Measurements from ENCODE around the gene RRAS. TPM values are rescaled to one million over a fixed set of nuclear protein-coding genes. Genes with fewer than 3 reads are reported as not detected.

RRAS gene
- total RNA-seq, 2 donors from 2014 or later = 60.9 to 83.5 TPM

- H3K4me3 ChIP-seq = no peak overlapping the region
- no peak for DNase-seq (ENCODE audit: low spot score)
- no peak for TF ChIP-seq CTCF (IDR thresholded peaks at IDR 0.05)
- H3K27me3 ChIP-seq = no peaks in the 10 kb centered on the region
- no peaks in the 10 kb centered on the region for H3K9me3 ChIP-seq
- no peak overlapping the region for H3K27ac ChIP-seq
- H3K4me1 ChIP-seq = peaks cover 0 to 28% of the 10 kb centered on the region in 2 donors
- peaks cover 6% of the 10 kb centered on the region for H3K36me3 ChIP-seq
These were observed 29.6 kb upstream of the RRAS start for GRCh38 chr19:49669516-49669915.

DNA sequence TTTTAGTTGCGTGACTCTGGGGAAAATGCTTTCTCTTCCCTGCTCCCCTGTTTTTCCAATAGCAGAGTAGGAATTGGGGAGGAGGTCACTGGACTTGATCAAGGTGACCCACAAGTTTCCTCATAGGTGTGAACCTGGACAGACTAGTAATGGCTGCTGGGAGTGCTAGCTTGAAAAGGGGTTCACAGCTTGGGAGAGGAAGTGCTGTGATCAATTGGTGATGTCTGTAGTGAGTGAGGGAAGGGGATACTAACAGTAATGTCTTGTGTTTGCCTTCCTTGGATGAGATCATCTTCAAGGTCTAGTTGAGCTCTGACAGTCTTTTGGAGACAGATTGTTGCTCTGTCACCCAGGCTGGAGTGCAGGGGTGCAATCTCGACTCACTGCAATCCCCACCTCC lies 27.5 kb upstream of the RRAS start:
- DNase-seq (ENCODE audit: low spot score) = no peak
- H3K9me3 ChIP-seq = no peaks in the 10 kb centered on the region
- H3K27me3 ChIP-seq = no peaks in the 10 kb centered on the region
- peaks cover 9% of the 10 kb centered on the region for H3K36me3 ChIP-seq
- no peak overlapping the region for H3K4me3 ChIP-seq
- H3K27ac ChIP-seq = no peak overlapping the region
- H3K4me1 ChIP-seq = peaks cover 0 to 36% of the 10 kb centered on the region in 2 donors
- no peak for TF ChIP-seq CTCF (IDR thresholded peaks at IDR 0.05)

DNA sequence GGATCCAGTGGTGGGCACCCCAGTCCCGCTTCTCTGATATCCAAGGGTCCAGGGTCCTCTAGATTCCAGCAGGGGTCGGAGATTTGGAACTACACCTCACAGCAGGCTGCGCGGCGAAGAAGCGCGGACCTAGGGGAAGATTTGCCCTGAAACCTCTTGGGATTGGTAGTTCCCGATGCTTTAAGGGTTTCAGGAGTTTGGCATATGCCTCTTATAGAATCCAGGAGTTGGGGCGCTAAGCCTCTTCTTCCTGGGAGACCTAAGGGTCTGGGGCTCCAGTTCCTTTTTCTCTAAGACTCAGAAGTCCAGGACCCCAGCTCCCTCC lies 26.1 kb upstream of the RRAS start:
- peaks cover 0 to 30% of the 10 kb centered on the region in 2 donors for H3K4me1 ChIP-seq
- DNase-seq (ENCODE audit: low spot score) = no peak
- peaks cover 22% of the 10 kb centered on the region for H3K36me3 ChIP-seq
- H3K4me3 ChIP-seq = peak overlapping the region; percentile 58 to 82
- no peak for TF ChIP-seq CTCF (IDR thresholded peaks at IDR 0.05)
- no peaks in the 10 kb centered on the region for H3K27me3 ChIP-seq
- H3K27ac ChIP-seq = peak overlapping the region; percentile 83 to 84
- H3K9me3 ChIP-seq = no peaks in the 10 kb centered on the region

DNA sequence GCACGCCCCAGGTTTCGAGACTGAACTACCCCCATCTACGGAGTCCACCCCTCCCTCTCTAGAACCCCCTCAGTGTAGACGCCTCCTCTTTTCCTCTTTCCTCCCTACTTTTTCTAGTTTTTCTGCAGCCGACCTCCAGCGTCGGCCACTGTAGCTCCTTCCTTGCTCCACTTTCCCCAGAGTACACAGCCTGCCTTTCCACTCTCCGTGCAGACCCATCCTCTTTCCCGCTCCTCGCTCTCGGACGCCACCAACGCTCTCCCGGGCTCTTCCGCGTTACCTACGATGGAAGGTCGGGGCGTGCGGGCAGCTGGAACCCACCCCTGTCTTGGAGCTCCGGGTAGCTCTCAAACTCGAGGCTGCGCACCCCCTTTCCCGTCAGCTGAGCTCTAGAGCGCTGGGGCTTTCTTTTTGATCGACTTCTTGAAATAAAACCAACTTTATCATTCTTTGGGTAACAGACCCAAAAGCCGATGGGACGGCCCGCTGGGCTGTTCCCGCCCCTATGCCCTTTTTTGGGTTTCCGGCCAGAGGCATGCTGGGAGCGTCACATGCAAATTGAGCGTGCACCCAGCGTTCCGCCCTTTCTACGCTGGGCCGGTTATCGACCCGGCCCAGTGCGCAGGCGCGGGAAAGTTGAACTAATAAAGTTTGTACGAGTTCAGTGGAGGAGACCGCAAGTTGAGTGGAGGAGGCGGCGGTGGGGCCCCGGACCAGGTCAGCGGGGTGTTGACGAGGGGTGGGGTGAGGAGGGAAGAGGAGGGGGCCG lies 25.6 kb upstream of the RRAS start, which contains the start of the genes BCL2L12 and IRF3:
Gene BCL2L12 (plus strand): TSS at position 583 of the 769 bp plus-strand sequence. CDS start 760 bp downstream, outside the sequence.
Gene IRF3 (minus strand): TSS at position 507 of the 769 bp plus-strand sequence. CDS start 1,019 bp downstream, outside the sequence.
- Histone ChIP-seq H3K9me3 (no peaks in the 10 kb centered on the region), H3K27ac (peak within 1 kb of the TSS; percentile 83 to 84), H3K36me3 (peaks cover 26% of the 10 kb centered on the region), H3K27me3 (no peaks in the 10 kb centered on the region), H3K4me1 (peaks cover 0 to 30% of the 10 kb centered on the region in 2 donors), H3K4me3 (peak within 1 kb of the TSS; percentile 58 to 82)
- TF ChIP-seq CTCF (IDR thresholded peaks at IDR 0.05) = peak in 1 of 2 donors; percentile 17
- DNase-seq (ENCODE audit: low spot score) = peak; percentile 98

- Histone ChIP-seq H3K4me1 (peaks cover 0 to 30% of the 10 kb centered on the region in 2 donors), H3K4me3 (peak overlapping the region; percentile 58 to 82), H3K9me3 (no peaks in the 10 kb centered on the region), H3K27me3 (no peaks in the 10 kb centered on the region), H3K27ac (peak overlapping the region; percentile 83 to 84), H3K36me3 (peaks cover 27% of the 10 kb centered on the region)
- DNase-seq (ENCODE audit: low spot score) = no peak
- no peak for TF ChIP-seq CTCF (IDR thresholded peaks at IDR 0.05)
These were observed 25.1 kb upstream of the RRAS start for GRCh38 chr19:49665036-49665350.
